Stimulated activated CD8-positive, alpha-beta memory T cell treated with anti-CD3 and anti-CD28 coated beads, Interleukin-12 subunit alpha, Interleukin-12 subunit beta, amount 100 ng/mL, for 1 hour (primary cell): ENCODE measurements around the gene ADTRP.

Source experiments
- DNase-seq: peaks from one replicate; pipeline ENCODE4 v3.0.0-alpha.2; 2020; ENCODE audit warnings: low read depth

ADTRP gene

GRCh38 chr6:11755725-11756124 lies 22.9 kb downstream of the ADTRP start:
- DNase-seq: no peak

- no peak for DNase-seq
Measured at GRCh38 chr6:11754625-11755271, 23.9 kb downstream of the ADTRP start.

GRCh38 chr6:11753798-11754197 lies 24.8 kb downstream of the ADTRP start:
- DNase-seq: no peak

GRCh38 chr6:11752360-11752759 lies 26.2 kb downstream of the ADTRP start:
- no peak for DNase-seq

- DNase-seq: no peak
Measured at GRCh38 chr6:11750682-11751081, 27.9 kb downstream of the ADTRP start.

GRCh38 chr6:11748591-11749210 lies 29.9 kb downstream of the ADTRP start:
- DNase-seq: no peak

- no peak for DNase-seq
Measured at GRCh38 chr6:11747021-11747420, 31.6 kb downstream of the ADTRP start.

- no peak for DNase-seq
Measured at GRCh38 chr6:11744753-11745152, 33.9 kb downstream of the ADTRP start.

GRCh38 chr6:11744101-11744500 lies 34.5 kb downstream of the ADTRP start:
- no peak for DNase-seq

GRCh38 chr6:11740875-11741274 lies 37.7 kb downstream of the ADTRP start:
- DNase-seq: no peak

GRCh38 chr6:11738661-11739375 lies 39.8 kb downstream of the ADTRP start:
- DNase-seq: no peak

GRCh38 chr6:11738234-11738633 lies 40.4 kb downstream of the ADTRP start:
- no peak for DNase-seq

GRCh38 chr6:11736601-11737000 lies 42.0 kb downstream of the ADTRP start:
- DNase-seq: no peak

GRCh38 chr6:11734861-11735613 lies 43.6 kb downstream of the ADTRP start:
- no peak for DNase-seq

GRCh38 chr6:11732036-11732631 lies 46.5 kb downstream of the ADTRP start:
- no peak for DNase-seq

- no peak for DNase-seq
Measured at GRCh38 chr6:11731423-11731822, 47.2 kb downstream of the ADTRP start.

GRCh38 chr6:11730641-11731040 lies 48.0 kb downstream of the ADTRP start:
- DNase-seq: no peak

- DNase-seq: no peak
Measured at GRCh38 chr6:11729076-11729475, 49.5 kb downstream of the ADTRP start.

- DNase-seq: no peak
Measured at GRCh38 chr6:11727998-11728961, 50.3 kb downstream of the ADTRP start.

GRCh38 chr6:11727346-11727997 lies 51.1 kb downstream of the ADTRP start:
- no peak for DNase-seq

- DNase-seq: no peak
Measured at GRCh38 chr6:11724286-11724685, 54.3 kb downstream of the ADTRP start.
